ENCODE data around the gene KDM3B. TPM values are rescaled to one million over a fixed set of nuclear protein-coding genes. Genes with fewer than 3 reads are reported as not detected.

Gene KDM3B, protein sequence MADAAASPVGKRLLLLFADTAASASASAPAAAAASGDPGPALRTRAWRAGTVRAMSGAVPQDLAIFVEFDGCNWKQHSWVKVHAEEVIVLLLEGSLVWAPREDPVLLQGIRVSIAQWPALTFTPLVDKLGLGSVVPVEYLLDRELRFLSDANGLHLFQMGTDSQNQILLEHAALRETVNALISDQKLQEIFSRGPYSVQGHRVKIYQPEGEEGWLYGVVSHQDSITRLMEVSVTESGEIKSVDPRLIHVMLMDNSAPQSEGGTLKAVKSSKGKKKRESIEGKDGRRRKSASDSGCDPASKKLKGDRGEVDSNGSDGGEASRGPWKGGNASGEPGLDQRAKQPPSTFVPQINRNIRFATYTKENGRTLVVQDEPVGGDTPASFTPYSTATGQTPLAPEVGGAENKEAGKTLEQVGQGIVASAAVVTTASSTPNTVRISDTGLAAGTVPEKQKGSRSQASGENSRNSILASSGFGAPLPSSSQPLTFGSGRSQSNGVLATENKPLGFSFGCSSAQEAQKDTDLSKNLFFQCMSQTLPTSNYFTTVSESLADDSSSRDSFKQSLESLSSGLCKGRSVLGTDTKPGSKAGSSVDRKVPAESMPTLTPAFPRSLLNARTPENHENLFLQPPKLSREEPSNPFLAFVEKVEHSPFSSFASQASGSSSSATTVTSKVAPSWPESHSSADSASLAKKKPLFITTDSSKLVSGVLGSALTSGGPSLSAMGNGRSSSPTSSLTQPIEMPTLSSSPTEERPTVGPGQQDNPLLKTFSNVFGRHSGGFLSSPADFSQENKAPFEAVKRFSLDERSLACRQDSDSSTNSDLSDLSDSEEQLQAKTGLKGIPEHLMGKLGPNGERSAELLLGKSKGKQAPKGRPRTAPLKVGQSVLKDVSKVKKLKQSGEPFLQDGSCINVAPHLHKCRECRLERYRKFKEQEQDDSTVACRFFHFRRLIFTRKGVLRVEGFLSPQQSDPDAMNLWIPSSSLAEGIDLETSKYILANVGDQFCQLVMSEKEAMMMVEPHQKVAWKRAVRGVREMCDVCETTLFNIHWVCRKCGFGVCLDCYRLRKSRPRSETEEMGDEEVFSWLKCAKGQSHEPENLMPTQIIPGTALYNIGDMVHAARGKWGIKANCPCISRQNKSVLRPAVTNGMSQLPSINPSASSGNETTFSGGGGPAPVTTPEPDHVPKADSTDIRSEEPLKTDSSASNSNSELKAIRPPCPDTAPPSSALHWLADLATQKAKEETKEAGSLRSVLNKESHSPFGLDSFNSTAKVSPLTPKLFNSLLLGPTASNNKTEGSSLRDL (N-terminal part only)
- 36.8 and 45.2 TPM in 2 replicates for total RNA-seq

DNA sequence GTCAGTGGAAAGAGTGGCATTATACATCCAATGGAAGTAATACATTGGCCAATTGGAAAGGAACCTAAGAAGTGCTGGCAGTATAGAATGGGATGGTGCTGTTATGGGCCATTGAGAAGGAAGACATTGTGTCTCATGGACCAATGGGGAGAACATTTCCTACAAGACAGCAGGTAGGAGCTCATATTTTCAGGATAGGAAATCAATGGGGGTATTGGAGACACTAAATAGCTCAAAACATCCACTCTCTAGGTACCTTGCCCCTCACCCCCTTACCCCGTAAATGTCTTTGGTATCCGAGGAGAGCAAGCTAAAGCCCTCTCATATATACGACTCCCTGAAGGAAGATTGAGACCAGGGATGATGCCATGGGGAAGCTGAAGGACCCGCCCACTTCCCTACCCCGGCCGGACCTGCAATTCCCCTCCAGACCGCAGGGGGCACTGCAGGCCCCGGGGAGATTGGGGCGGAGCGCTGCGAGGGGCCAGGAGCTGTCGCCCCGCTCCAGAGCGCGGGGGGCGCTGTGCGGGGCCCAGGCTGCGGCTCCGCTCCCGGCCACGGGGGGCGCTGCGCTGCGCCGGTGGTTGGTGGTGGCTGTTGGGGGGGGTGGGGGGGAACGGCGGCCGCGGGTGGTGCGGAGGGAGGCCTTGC, at the start of gene KDM3B:
TSS of gene KDM3B (plus strand) at position 615 of the 651 bp plus-strand sequence. CDS start 111 bp downstream, outside the sequence.

GRCh38 chr5:138331449-138332368, 20.8 kb upstream of the KDM3B start, which contains the start of gene CDC25C:
Gene CDC25C (minus strand): TSS chr5:138331804. CDS start chr5:138331180, 624 bp downstream.

DNA sequence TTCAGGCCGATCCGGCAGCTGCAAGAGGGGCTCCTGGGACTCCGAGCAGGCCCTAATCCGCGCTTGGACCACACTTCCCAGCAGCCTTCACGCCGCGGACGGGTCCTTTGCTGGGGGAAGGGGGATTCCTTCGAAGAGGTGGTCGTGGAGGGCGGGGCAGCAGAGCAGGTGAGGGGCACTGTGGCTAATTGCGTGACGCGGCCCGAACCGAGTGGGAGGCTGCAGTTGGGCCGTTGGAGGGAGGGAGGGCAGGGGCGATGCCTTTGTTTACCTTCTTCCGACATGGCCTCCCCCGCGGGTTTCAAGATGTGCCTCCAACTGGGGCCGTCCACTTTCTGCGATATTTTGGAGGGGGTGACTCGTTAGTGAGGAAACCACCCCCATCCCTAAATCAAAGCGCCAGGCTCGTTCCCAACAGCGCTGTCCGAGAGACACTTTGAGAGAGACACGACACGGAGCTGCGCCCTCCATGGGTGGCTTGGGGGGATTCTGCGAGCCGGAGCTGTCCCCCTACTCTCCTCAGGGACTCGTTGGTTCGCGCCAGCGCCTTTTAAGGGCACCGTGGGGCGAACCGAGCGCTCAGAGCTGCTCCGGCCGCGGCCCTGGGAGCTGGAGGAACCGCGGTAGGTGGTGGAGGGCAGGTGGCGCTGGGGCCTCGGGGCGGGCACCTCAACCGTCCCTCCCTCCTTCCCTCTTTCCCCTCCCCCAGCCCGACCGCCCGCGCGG, 14.6 kb upstream of the KDM3B start, which contains the start of gene FAM53C:
TSS of gene FAM53C (plus strand) at position 582 of the 726 bp plus-strand sequence. CDS start 3,070 bp downstream, outside the sequence.

GRCh38 chr5:138438724-138439476, 86.4 kb downstream of the KDM3B start, which contains the start of gene REEP2:
Gene REEP2 (plus strand): TSS chr5:138439057. CDS start chr5:138439209, 152 bp downstream.

GRCh38 chr5:138465261-138466124, 113.0 kb downstream of the KDM3B start, which contains the start of gene EGR1:
Gene EGR1 (plus strand): TSS chr5:138465479. CDS start chr5:138465762, 283 bp downstream.

Other genes starting within 250 kb of the KDM3B start
- gene NME5, start 213.3 kb upstream of the KDM3B start, total RNA-seq, result 2.5 and 2.7 TPM in 2 replicates
- gene BRD8, start 174.1 kb upstream of the KDM3B start, total RNA-seq, result 29.1 and 38.6 TPM in 2 replicates
- gene KIF20A, start 173.6 kb upstream of the KDM3B start, total RNA-seq, result 8.9 and 21.6 TPM in 2 replicates
- gene CDC23, start 139.4 kb upstream of the KDM3B start, total RNA-seq, result 19.5 and 21.6 TPM in 2 replicates
- gene GFRA3, start 78.1 kb upstream of the KDM3B start, total RNA-seq, result 0.03 TPM in 1 of 2 replicates, not detected in the other
- 0.69 and 1.8 TPM in 2 replicates for gene CDC25C, start 20.9 kb upstream of the KDM3B start, total RNA-seq
- 26.6 and 28.0 TPM in 2 replicates for gene FAM53C, start 14.4 kb upstream of the KDM3B start, total RNA-seq
- 11.2 and 29.8 TPM in 2 replicates for gene REEP2, start 86.4 kb downstream of the KDM3B start, total RNA-seq
- gene EGR1, start 112.8 kb downstream of the KDM3B start, total RNA-seq, result 3.8 and 7.8 TPM in 2 replicates
- gene ETF1, start 190.6 kb downstream of the KDM3B start, total RNA-seq, result 120 and 126 TPM in 2 replicates
- 293 and 469 TPM in 2 replicates for gene HSPA9, start 222.7 kb downstream of the KDM3B start, total RNA-seq

Data from smooth muscle cell of the pulmonary artery (primary cell).